A673 (cell line): ENCODE data around the gene ZHX3. TPM values are rescaled to one million over a fixed set of nuclear protein-coding genes. Genes with fewer than 3 reads are reported as not detected.

ENCODE experiments used
- BruUV-seq: library from RNA; stranded (reverse); fragments of 400-500 nt; replicated peaks from 2 replicates; lab custom pipeline; 2021; lab: Mats Ljungman, UMichigan
- CTCF ChIA-PET: fragments of 300-600 bp; sonication (Branson Sonifier 250); formaldehyde crosslinking; loops from one replicate; lab custom pipeline; 2022; ENCODE audit warnings: antibody characterized with exemption; lab: Charles Lee
- POLR2A ChIA-PET: fragments of 300-600 bp; sonication (Branson Sonifier 250); formaldehyde crosslinking; loops from one replicate; lab custom pipeline; 2022; ENCODE audit warnings: antibody characterized with exemption; ENCODE audit not compliant: low non-redundant PET; lab: Charles Lee
- DNase-seq: peaks from one replicate; pipeline ENCODE4 v3.0.0-alpha.2; 2015; ENCODE audit warnings: low spot score
- H3K27ac ChIP-seq: fragments of 200-600 bp; sonication (generic); 2 replicates; pipeline ENCODE4 v1.5.1; 2016; ENCODE audit warnings: mixed run types, low read depth, mild to moderate bottlenecking, mixed read lengths, antibody characterized with exemption, low read length; ENCODE audit not compliant: poor library complexity, severe bottlenecking
- H3K27me3 ChIP-seq: fragments of 200-600 bp; sonication (generic); replicated peaks from 2 replicates; pipeline ENCODE4 v1.6.1; 2017; ENCODE audit warnings: mixed run types, low read depth, mild to moderate bottlenecking, mixed read lengths, antibody characterized with exemption, low read length; ENCODE audit not compliant: insufficient read depth, poor library complexity
- H3K36me3 ChIP-seq: fragments of 200-600 bp; sonication (generic); 2 replicates; pipeline ENCODE4 v1.6.1; 2016; ENCODE audit warnings: mixed run types, mild to moderate bottlenecking, mixed read lengths, antibody characterized with exemption, low read length; ENCODE audit not compliant: insufficient read depth, poor library complexity, severe bottlenecking
- H3K4me1 ChIP-seq: fragments of 200-600 bp; sonication (generic); 2 replicates; pipeline ENCODE4 v1.6.1; 2017; ENCODE audit warnings: mixed run types, mild to moderate bottlenecking, mixed read lengths, antibody characterized with exemption, low read length; ENCODE audit not compliant: insufficient read depth, poor library complexity, severe bottlenecking
- H3K4me3 ChIP-seq: fragments of 200-600 bp; sonication (generic); 2 replicates; pipeline ENCODE4 v1.5.1; 2016; ENCODE audit warnings: low read depth, mixed run types, mild to moderate bottlenecking, mixed read lengths, low read length; ENCODE audit not compliant: poor library complexity, severe bottlenecking
- H3K9me3 ChIP-seq: fragments of 200-600 bp; sonication (generic); 2 replicates; pipeline ENCODE4 v1.6.1; 2016; ENCODE audit warnings: mixed run types, low read depth, mild to moderate bottlenecking, mixed read lengths, antibody characterized with exemption, low read length; ENCODE audit not compliant: poor library complexity, severe bottlenecking
- EZH2 ChIP-seq: fragments of 200-600 bp; sonication (generic); IDR thresholded peaks from 2 replicates; pipeline ENCODE4 v1.6.1; 2017; ENCODE audit warnings: borderline replicate concordance, low read depth, mild to moderate bottlenecking, mixed read lengths, antibody characterized with exemption, low read length; ENCODE audit not compliant: poor library complexity, severe bottlenecking
- intact Hi-C: fragments of 100-400 bp; cut with micrococcal nuclease; formaldehyde crosslinking; loops from one replicate; pipeline ENCODE4 v1.10.0; 2022; ENCODE audit not compliant: unreplicated experiment
- microRNA-seq: library from miRNA; unstranded; fragments of <30 nt; microRNA quantifications from one replicate; pipeline ENCODE4 v1.2.0, GENCODE V29; 2021
- total RNA-seq: library from RNA; stranded (reverse); gene quantifications from 2 replicates; pipeline ENCODE4 v1.2.3, GENCODE V29; 2021
- TF ChIP-seq, protein P1 (sequence below): fragments of 300-800, 200-600 bp; sonication (generic); conservative IDR thresholded peaks from 2 replicates; pipeline ENCODE4 v1.5.1; 2017; ENCODE audit warnings: low read depth, mild to moderate bottlenecking, antibody characterized with exemption, low read length, moderate library complexity, mixed read lengths

The ZHX3 gene
- total RNA-seq, 1 experiment from 2014 or later: 14.0 TPM

DNA sequence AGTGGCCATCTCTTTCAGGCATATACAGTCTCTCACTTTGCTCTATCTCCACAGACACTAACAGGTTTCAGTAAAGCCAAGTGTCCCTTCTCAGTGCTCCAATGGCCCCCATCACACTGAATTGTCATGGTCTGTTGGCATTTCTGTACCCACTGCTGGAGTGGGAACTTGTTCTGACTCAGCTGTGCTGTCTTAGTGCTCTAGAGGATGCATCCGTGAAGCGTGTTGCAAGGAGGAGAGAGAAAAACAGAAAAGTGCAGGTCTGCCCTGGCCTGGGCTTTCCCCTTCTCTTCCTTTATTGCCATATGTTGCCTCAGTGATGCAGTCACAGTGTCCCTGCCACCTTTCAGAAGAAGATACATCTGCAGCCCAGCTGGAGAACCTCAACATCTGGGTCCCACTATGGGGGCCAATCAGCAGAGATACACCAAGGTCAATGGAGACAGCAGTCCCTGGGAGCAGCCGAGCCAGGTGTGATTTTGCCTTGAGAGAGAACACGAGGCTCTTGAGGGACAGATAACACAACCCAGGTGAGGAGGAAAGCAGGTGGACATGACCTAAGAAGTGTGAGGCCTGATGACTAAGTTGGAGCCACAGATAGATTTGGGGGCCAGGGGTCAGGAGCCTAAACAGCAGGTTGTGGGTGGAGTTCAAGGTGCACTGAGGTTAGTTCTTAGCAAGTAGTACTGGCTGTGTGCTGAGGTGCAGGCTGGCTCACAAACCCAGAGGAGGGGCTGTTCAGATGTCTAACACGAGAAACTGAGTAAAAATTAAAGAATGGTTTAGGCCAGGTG is 185.7 kb downstream of the ZHX3 start:
- DNase-seq: no peak
- Histone ChIP-seq H3K27ac (no peak overlapping the region), H3K9me3 (no peaks in the 10 kb centered on the region), H3K4me1 (peaks cover 16% of the 10 kb centered on the region), H3K27me3 (no peaks in the 10 kb centered on the region), H3K4me3 (no peak overlapping the region), H3K36me3 (peaks cover 3% of the 10 kb centered on the region)
- no TSS peak for BruUV-seq
- ChIA-PET POLR2A (interaction anchor here (0.7 kb wide), 1 partner anchor 12 kb away, joined by 4 read pairs; no protein-coding TSS in a partner anchor), CTCF (no interaction called here)
- TF ChIP-seq, protein P1, sequence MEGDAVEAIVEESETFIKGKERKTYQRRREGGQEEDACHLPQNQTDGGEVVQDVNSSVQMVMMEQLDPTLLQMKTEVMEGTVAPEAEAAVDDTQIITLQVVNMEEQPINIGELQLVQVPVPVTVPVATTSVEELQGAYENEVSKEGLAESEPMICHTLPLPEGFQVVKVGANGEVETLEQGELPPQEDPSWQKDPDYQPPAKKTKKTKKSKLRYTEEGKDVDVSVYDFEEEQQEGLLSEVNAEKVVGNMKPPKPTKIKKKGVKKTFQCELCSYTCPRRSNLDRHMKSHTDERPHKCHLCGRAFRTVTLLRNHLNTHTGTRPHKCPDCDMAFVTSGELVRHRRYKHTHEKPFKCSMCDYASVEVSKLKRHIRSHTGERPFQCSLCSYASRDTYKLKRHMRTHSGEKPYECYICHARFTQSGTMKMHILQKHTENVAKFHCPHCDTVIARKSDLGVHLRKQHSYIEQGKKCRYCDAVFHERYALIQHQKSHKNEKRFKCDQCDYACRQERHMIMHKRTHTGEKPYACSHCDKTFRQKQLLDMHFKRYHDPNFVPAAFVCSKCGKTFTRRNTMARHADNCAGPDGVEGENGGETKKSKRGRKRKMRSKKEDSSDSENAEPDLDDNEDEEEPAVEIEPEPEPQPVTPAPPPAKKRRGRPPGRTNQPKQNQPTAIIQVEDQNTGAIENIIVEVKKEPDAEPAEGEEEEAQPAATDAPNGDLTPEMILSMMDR: no peak
- TF ChIP-seq EZH2: no peak
- intact Hi-C loops: loop anchor here (10.0 kb wide), 1 partner anchor 57 kb away; no protein-coding TSS in a partner anchor

Small RNA genes within 50 kb of the gene (microRNA-seq; reads per million reads assigned to microRNA genes)
- gene MIR6871: not detected

Other genes starting within 250 kb of the ZHX3 start
- 146 and 174 TPM in 2 replicates for gene PLCG1, start 180.2 kb downstream of the ZHX3 start, total RNA-seq
- 1.3 and 1.8 TPM in 2 replicates for gene LPIN3, start 23.1 kb upstream of the ZHX3 start, total RNA-seq
- gene EMILIN3, start 49.1 kb upstream of the ZHX3 start, total RNA-seq: 1.7 and 3.1 TPM in 2 replicates